GM12801 (cell line): ENCODE measurements around the gene SYT11.

Experiments
- CTCF ChIP-seq: IDR thresholded peaks from one replicate; pipeline ENCODE4 v1.5.1; 2011; ENCODE audit warnings: control low read depth; ENCODE audit not compliant: insufficient read length; ENCODE audit errors: extremely low read depth

SYT11 gene

GRCh38 chr1:155859234-155859829 lies at the start of gene SYT11:
TSS of gene SYT11 (plus strand) at chr1:155859567. CDS start at chr1:155859762, 195 bp downstream.
- no peak for TF ChIP-seq CTCF

GRCh38 chr1:155812878-155813277 lies 46.5 kb upstream of the SYT11 start:
- TF ChIP-seq CTCF = no peak

GRCh38 chr1:155813672-155814071 lies 45.7 kb upstream of the SYT11 start:
- TF ChIP-seq CTCF = no peak

- no peak for TF ChIP-seq CTCF
Measured at GRCh38 chr1:155816351-155816750, 43.0 kb upstream of the SYT11 start.

GRCh38 chr1:155827450-155827849 lies 31.9 kb upstream of the SYT11 start:
- TF ChIP-seq CTCF = no peak

- no peak for TF ChIP-seq CTCF
Measured at GRCh38 chr1:155831279-155831976, 27.9 kb upstream of the SYT11 start.

GRCh38 chr1:155833665-155834295 lies 25.6 kb upstream of the SYT11 start:
- no peak for TF ChIP-seq CTCF
